Stimulated activated CD8-positive, alpha-beta memory T cell treated with anti-CD3 and anti-CD28 coated beads, Interleukin-12 subunit alpha, Interleukin-12 subunit beta, amount 100 ng/mL, for 24 hours (primary cell): ENCODE results near the gene SSTR4.
"Not testable (repeated sequence)": the region's sequence is repeated elsewhere in the genome, so short reads cannot be mapped to it uniquely, and the experiment has no call there.

Experiments used
- DNase-seq: peaks from one replicate; pipeline ENCODE4 v3.0.0-alpha.2; 2020; ENCODE audit errors: extremely low read depth

Gene SSTR4

GRCh38 chr20:23034721-23035671 is at the start of gene SSTR4:
Gene SSTR4 (plus strand): TSS chr20:23035312. CDS start chr20:23035484, 172 bp downstream.
- DNase-seq = no peak

DNA sequence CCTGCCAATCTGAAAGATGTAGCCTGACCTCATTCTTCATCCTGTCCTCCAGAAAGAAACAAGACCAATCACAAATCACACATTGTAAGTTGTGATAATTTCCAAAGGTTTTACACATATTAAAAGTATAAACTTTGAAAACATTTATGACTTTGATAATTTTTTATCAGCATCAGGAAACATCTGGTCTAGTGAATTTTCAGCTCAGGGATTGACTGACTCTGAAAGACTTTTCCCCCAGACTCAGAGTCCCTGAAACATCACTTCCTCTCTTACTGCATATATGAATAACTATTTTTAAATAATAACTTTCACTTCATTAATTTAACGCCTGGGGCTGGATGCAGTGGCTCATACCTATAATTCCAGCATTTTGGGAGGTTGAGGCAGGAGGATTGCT is 48.5 kb upstream of the SSTR4 start:
- DNase-seq = no peak

DNA sequence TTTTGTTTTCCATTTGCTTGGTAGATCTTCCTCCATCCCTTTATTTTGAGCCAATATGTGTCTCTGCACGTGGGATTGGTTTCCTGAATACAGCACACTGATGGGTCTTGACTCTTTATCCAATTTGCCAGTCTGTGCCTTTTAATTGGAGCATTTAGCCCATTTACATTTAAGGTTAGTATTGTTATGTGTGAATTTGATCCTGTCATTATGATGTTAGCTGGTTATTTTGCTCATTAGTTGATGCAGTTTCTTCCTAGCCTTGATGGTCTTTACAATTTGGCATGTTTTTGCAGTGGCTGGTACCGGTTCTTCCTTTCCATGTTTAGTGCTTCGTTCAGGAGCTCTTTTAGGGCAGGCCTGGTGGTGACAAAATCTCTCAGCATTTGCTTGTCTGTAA is 43.7 kb upstream of the SSTR4 start:
- DNase-seq = not testable (repeated sequence)

- no peak for DNase-seq
Observed at GRCh38 chr20:22993823-22994222, 41.3 kb upstream of the SSTR4 start.

GRCh38 chr20:22995923-22996322 is 39.2 kb upstream of the SSTR4 start:
- no peak for DNase-seq

- DNase-seq = no peak
Observed at GRCh38 chr20:22998476-22998875, 36.6 kb upstream of the SSTR4 start.

DNA sequence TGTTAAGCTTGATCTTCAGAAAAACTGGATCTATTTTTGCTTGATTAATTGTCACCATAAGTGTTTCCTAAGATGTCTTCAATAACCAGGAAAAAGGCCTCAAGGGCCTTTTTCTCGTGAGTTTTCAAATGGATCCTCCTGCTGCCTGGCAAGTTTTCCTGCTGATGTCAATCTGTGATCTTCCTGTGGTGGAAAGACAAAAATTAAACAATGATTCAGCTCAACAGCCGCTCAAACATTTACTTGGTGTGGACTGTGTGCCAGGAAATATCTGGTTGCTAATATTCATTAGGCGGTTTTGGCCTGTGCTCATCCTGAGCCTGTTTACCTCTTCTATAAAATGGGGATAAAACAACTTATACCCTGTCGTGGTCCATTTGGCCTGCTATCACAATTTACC is 35.4 kb upstream of the SSTR4 start:
- DNase-seq = no peak

GRCh38 chr20:23000232-23000947 is 34.7 kb upstream of the SSTR4 start:
- no peak for DNase-seq

- no peak for DNase-seq
Observed at GRCh38 chr20:23002276-23002675, 32.8 kb upstream of the SSTR4 start.

- no peak for DNase-seq
Observed at GRCh38 chr20:23003077-23003635, 32.0 kb upstream of the SSTR4 start.

DNA sequence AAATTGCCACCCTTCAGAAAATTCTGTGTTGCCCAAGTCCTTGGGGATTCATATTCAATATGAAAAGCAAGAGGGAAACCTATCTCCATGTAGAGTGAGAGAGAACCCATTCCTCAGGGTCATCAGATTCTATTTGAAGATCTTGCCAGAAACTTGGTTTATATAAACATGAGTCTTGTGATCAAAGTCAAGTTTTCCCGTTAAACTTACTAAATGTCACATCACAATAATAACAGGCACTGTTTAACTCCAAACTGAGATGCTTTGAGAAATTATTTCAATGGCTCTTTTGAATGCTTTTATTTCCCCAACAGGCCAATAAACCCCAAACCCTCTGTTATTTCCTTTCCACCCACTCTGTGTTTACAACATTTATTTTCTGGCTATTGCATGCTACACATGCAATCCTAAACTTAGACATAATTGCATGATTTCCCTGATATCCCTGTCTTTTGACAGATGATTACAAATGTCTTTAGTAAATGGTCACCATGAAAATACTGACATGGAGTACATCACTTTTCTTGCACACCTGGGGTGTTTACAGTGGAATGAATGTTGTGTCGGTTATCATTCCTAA is 31.1 kb upstream of the SSTR4 start:
- no peak for DNase-seq

- DNase-seq = no peak
Observed at GRCh38 chr20:23005776-23006175, 29.3 kb upstream of the SSTR4 start.

- no peak for DNase-seq
Observed at GRCh38 chr20:23007462-23007861, 27.6 kb upstream of the SSTR4 start.

GRCh38 chr20:23007886-23008655 is 27.0 kb upstream of the SSTR4 start:
- no peak for DNase-seq

- no peak for DNase-seq
Observed at GRCh38 chr20:23008667-23009066, 26.4 kb upstream of the SSTR4 start.

DNA sequence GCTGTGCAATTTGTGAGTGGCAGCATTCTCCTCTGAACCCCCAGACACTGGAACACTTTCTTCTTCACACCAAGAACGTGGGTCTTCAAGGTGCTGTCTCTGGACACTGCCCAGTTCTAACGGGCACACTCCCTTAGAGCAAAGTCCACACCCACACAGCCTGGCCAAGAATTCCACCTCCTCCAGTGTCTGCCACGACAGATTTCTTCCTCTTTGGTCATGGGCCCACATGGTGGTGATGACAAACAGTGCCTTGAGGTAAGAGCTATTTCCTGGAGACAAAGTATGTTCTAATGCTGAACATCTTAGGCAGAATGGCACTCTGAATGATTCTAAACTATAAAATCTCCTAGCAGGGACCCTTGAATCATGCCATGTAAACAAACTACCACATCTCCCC is 25.5 kb upstream of the SSTR4 start:
- no peak for DNase-seq

DNA sequence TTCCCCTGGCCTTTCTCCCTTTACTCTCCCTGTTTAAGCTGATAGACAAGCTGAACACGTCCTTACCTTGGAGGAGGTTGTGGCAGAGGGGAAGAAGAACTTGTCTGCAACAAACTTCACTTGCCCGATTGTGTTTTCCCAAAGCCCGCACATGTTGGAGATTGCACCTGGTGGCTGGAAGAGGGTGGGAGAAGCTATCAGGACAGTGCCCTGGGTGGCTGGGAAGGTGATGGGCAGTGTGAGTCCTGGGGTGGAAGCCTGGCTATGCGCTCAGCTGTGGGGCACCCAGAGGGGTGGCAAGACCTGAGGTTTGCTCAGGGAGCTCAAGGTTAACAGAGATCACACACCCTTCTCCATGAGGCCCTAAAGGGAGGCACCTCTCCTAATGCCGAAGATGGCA is 25.0 kb upstream of the SSTR4 start:
- DNase-seq = no peak

DNA sequence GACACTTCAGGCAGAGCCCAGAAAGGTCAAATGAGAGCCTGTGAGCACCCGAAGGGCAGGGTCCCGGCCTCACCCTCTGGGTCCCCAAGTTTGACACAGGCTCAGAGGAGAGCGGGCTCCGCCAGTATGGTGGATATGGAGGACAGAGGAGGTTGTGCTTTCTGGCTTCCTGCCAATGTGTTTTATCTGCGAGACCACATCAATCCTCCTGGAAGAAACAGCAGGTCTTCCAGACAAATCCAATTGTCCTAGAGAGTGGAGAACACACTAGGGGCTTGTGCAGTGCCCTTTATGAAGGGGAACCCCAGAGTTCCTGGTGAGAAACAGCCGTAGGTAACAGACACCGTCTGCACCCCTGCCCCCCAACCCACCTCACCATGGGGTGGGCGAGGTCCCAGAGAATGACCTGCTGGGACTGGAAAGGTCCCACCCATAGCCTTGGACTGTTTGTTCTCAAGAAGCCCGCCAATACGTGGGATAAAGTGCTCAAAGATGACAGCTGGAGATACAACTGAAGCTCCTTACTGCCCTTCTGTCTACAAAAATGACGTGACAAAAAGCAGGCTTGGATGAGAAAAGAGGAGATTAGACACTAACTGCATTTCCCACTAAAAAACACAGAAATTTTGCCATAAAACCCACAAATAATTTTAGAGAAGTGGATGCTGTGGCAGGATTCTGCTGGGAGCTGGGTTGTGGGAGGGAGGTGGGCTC is 23.9 kb upstream of the SSTR4 start:
- DNase-seq = no peak

GRCh38 chr20:23013429-23013828 is 21.7 kb upstream of the SSTR4 start:
- DNase-seq = no peak

DNA sequence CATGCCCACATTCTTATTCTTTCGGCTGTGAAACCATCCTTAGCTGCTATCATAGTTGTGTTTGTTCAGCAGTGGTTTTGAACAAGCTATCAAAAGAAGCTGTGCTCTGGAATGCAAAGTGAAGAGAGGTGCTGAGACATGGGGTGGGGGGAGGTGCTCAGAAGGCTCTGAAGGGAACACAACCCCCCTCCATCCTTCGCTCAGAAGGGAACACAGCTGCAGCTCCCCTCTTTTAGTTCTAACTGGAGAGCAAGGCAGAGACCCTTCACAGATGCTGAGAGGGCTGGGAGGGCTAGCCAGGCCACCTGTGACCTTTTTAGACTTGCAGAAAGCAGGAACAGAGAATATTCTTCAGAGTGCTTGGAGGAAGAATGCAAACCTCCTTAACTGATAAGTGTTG is 17.6 kb upstream of the SSTR4 start:
- DNase-seq = no peak

- no peak for DNase-seq
Observed at GRCh38 chr20:23018432-23018831, 16.7 kb upstream of the SSTR4 start.
